ENCODE data around the gene OR1J1. TPM values are rescaled to one million over a fixed set of nuclear protein-coding genes. Genes with fewer than 3 reads are reported as not detected.

Gene OR1J1, protein sequence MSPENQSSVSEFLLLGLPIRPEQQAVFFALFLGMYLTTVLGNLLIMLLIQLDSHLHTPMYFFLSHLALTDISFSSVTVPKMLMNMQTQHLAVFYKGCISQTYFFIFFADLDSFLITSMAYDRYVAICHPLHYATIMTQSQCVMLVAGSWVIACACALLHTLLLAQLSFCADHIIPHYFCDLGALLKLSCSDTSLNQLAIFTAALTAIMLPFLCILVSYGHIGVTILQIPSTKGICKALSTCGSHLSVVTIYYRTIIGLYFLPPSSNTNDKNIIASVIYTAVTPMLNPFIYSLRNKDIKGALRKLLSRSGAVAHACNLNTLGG
- total RNA-seq = not detected

DNA sequence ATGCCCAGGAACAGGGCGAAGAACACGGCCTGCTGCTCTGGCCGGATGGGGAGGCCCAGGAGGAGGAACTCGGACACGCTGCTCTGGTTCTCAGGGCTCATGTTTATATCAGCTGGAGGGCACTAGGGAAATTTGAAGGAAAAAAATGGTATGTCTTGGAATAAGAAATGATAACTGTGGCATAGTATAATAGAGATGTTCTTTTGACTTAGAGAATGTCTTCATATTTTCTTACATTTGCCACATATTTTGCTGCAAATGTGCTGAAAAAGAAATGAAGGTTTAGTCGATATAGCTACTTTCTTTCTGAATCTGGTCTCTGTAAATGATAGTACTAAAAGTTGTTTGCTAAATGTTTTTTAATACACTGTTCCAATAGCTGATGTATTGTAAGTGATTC lies at the start of gene OR1J1:
Gene OR1J1 (minus strand): TSS at position 101 of the 400 bp plus-strand sequence. CDS start 0 bp downstream, at position 101.
- no peak within 1 kb of the TSS for H3K27ac Mint-ChIP-seq
- H3K4me1 Mint-ChIP-seq = no peaks in the 10 kb centered on the region
- ATAC-seq (no peak), DNase-seq (no peak)
- ChIA-PET CTCF (interaction anchor here (1.0 kb wide), 1 partner anchor 12 kb away, joined by 3 read pairs; no protein-coding TSS in a partner anchor), POLR2A (no interaction called here)
- H3K9me3 Mint-ChIP-seq (ENCODE audit: low read depth) = no peaks in the 10 kb centered on the region
- no peaks in the 10 kb centered on the region for H3K36me3 Mint-ChIP-seq (ENCODE audit: low read depth)
- H3K4me3 Mint-ChIP-seq = no peak within 1 kb of the TSS
- intact Hi-C loops (cut with DNase I, micrococcal nuclease) = no loop called here
- H3K27me3 Mint-ChIP-seq = peaks cover 19% of the 10 kb centered on the region

DNA sequence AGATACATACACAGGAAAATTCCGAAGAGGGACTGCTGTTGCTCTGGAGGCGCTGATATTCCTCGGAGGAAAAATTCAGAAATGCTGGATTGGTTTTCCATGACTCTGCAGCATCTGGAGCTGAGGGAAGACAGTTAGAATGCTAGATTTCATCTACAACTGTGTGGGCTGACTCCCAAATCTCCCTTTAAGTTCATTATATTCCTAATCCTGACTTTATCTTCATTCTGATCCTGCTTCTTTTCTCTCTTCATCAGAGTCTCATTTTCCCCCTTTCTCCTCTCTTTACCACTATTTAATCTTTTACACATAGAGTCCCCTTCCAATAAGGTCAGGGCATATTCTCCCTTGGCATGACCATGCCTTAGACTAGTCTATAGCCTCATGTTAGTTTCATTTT lies 49.5 kb upstream of the OR1J1 start, which contains the start of gene OR1N1:
Gene OR1N1 (minus strand): TSS at position 101 of the 400 bp plus-strand sequence. CDS start 0 bp downstream, at position 101.
- Mint-ChIP-seq H3K27me3 (peaks cover 18% of the 10 kb centered on the region), H3K36me3 (ENCODE audit: low read depth) (no peaks in the 10 kb centered on the region), H3K4me3 (no peak within 1 kb of the TSS), H3K9me3 (ENCODE audit: low read depth) (no peaks in the 10 kb centered on the region), H3K4me1 (peaks cover 5% of the 10 kb centered on the region), H3K27ac (no peak within 1 kb of the TSS)
- ATAC-seq (no peak), DNase-seq (no peak)
- ChIA-PET CTCF (no interaction called here), POLR2A (no interaction called here)
- intact Hi-C loops (cut with DNase I, micrococcal nuclease) = no loop called here

DNA sequence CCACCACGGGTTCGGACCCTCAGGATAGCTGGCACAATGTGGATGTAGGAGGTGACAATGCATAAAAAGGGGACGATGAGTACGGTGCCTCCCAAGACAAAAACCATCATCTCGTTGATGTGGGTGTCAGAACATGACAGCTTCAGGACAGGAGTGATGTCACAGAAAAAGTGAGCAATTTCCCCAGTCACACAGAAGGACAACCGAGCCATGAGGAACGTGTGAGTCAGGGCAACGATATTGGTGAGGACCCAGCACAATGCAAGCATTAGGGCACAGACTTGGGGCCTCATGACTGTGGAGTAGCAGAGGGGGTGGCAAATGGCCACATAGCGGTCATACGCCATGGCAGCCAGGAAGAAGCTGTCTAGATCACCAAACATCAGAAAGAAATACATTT lies 48.9 kb upstream of the OR1J1 start:
- DNase-seq (peak; percentile 41), ATAC-seq (peak; percentile 86)
- Mint-ChIP-seq H3K27me3 (peaks cover 18% of the 10 kb centered on the region), H3K27ac (no peak overlapping the region), H3K4me1 (peaks cover 5% of the 10 kb centered on the region), H3K9me3 (ENCODE audit: low read depth) (no peaks in the 10 kb centered on the region), H3K4me3 (no peak overlapping the region), H3K36me3 (ENCODE audit: low read depth) (no peaks in the 10 kb centered on the region)
- POLR2A ChIA-PET = no interaction called here
- CTCF ChIA-PET = no interaction called here
- intact Hi-C loops (cut with DNase I, micrococcal nuclease) = no loop called here

DNA sequence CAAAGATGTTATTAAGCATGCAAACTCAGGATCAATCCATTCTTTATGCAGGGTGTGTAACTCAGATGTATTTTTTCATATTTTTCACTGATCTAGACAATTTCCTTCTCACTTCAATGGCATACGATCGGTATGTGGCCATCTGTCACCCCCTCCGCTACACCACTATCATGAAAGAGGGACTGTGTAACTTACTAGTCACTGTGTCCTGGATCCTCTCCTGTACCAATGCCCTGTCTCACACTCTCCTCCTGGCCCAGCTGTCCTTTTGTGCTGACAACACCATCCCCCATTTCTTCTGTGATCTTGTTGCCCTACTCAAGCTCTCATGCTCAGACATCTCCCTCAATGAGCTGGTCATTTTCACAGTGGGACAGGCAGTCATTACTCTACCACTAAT lies 41.6 kb upstream of the OR1J1 start:
- H3K4me1 Mint-ChIP-seq = no peaks in the 10 kb centered on the region
- intact Hi-C loops (cut with DNase I, micrococcal nuclease) = no loop called here
- POLR2A ChIA-PET = no interaction called here
- peaks cover 14% of the 10 kb centered on the region for H3K27me3 Mint-ChIP-seq
- H3K4me3 Mint-ChIP-seq = no peak overlapping the region
- DNase-seq (no peak), ATAC-seq (no peak)
- H3K27ac Mint-ChIP-seq = no peak overlapping the region
- CTCF ChIA-PET = no interaction called here
- H3K36me3 Mint-ChIP-seq (ENCODE audit: low read depth) = no peaks in the 10 kb centered on the region
- no peaks in the 10 kb centered on the region for H3K9me3 Mint-ChIP-seq (ENCODE audit: low read depth)

DNA sequence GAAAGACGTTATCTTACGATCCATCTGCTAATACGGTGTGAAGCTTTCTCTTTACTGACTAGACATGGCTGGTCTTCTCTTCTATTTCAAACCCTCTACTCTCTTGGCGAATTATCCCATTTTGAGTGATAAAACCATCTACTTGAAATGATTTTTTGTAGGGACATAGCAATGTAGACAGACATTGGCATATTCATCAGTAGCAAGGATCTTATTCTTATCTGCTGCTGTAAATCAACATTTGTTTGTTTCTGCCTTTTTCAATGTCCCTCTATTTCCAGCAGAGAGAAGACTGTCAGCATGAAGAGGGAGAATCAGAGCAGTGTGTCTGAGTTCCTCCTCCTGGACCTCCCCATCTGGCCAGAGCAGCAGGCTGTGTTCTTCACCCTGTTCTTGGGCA lies 41.1 kb upstream of the OR1J1 start, which contains the start of gene OR1J4:
Gene OR1J4 (plus strand): TSS at position 301 of the 400 bp plus-strand sequence. CDS start 0 bp downstream, at position 301.
- no peak for ATAC-seq
- no peak within 1 kb of the TSS for H3K4me3 Mint-ChIP-seq
- intact Hi-C loops (cut with DNase I, micrococcal nuclease) = no loop called here
- no peaks in the 10 kb centered on the region for H3K9me3 Mint-ChIP-seq (ENCODE audit: low read depth)
- peaks cover 14% of the 10 kb centered on the region for H3K27me3 Mint-ChIP-seq
- H3K36me3 Mint-ChIP-seq (ENCODE audit: low read depth) = no peaks in the 10 kb centered on the region
- POLR2A ChIA-PET = no interaction called here
- H3K27ac Mint-ChIP-seq = no peak within 1 kb of the TSS
- no peak for DNase-seq
- CTCF ChIA-PET = no interaction called here
- H3K4me1 Mint-ChIP-seq = no peaks in the 10 kb centered on the region

DNA sequence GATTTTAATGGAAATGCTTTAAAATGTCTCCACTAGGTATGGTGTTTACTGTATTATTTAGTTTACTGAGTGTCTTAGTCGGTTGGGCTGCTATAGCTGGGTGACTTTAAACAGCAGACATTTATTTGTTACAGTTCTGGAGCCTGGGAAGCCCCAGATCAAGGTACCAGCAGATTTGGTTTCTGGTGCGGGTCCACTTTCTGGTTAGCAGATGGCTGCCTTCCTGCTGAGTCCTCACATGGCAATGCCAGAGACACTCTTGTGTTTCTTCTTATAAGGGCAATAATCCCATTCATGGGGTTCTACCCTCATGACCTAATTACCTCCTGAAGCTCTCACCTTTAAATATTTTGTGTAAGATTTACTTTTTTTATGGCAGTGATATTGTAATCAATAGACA lies 40.5 kb upstream of the OR1J1 start:
- H3K27me3 Mint-ChIP-seq = peaks cover 12% of the 10 kb centered on the region
- no peak for DNase-seq
- H3K27ac Mint-ChIP-seq = no peak overlapping the region
- H3K4me1 Mint-ChIP-seq = no peaks in the 10 kb centered on the region
- CTCF ChIA-PET = interaction anchor here (0.5 kb wide), 1 partner anchor 9 kb away, joined by 3 read pairs; no protein-coding TSS in a partner anchor
- intact Hi-C loops (cut with DNase I, micrococcal nuclease) = no loop called here
- POLR2A ChIA-PET = no interaction called here
- ATAC-seq = no peak
- H3K4me3 Mint-ChIP-seq = no peak overlapping the region
- H3K9me3 Mint-ChIP-seq (ENCODE audit: low read depth) = no peaks in the 10 kb centered on the region
- H3K36me3 Mint-ChIP-seq (ENCODE audit: low read depth) = no peaks in the 10 kb centered on the region

DNA sequence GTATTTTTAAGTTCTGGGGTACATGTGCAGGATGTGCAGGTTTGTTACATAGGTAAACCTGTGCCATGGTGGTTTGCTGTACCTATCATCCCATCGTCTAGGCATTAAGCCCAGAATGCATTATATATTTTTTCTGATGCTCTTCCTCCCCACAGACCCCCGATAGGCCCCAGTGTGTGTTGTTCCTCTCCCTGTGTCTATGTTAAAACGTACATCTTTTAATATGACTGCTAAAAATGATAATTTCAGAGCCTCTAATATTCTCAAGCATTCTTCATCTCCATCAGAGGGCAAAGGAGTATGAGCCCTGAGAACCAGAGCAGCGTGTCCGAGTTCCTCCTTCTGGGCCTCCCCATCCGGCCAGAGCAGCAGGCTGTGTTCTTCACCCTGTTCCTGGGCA lies 32.8 kb upstream of the OR1J1 start, which contains the start of gene OR1J2:
Gene OR1J2 (plus strand): TSS at position 301 of the 400 bp plus-strand sequence. CDS start 0 bp downstream, at position 301.
- ATAC-seq = no peak
- ChIA-PET CTCF (no interaction called here), POLR2A (no interaction called here)
- Mint-ChIP-seq H3K27ac (no peak within 1 kb of the TSS), H3K4me3 (no peak within 1 kb of the TSS), H3K4me1 (no peaks in the 10 kb centered on the region), H3K9me3 (ENCODE audit: low read depth) (no peaks in the 10 kb centered on the region), H3K36me3 (ENCODE audit: low read depth) (no peaks in the 10 kb centered on the region), H3K27me3 (peaks cover 17% of the 10 kb centered on the region)
- no peak for DNase-seq
- intact Hi-C loops (cut with DNase I, micrococcal nuclease) = no loop called here

DNA sequence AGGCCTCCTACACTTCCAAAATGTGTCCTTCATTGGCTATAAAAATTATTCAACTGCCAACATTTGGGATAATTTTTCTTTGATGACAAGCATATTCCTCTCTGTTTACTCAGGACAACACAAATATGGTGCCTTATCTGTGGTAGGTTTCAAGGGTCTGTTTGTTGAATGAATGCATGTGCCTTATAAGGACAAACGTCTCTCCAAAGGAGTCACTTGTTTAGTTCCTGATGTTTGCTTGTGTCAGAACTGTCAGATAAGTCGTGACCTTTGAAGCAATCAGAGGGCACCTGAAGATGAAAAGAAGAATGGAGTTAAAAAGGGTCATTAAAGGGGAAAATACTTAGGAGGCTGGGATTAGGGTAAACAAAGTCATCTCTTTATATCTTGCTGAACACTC lies 29.2 kb upstream of the OR1J1 start:
- intact Hi-C loops (cut with DNase I, micrococcal nuclease) = no loop called here
- ChIA-PET POLR2A (no interaction called here), CTCF (no interaction called here)
- Mint-ChIP-seq H3K27ac (no peak overlapping the region), H3K36me3 (ENCODE audit: low read depth) (no peaks in the 10 kb centered on the region), H3K4me1 (no peaks in the 10 kb centered on the region), H3K27me3 (peaks cover 19% of the 10 kb centered on the region), H3K4me3 (no peak overlapping the region), H3K9me3 (ENCODE audit: low read depth) (no peaks in the 10 kb centered on the region)
- no peak for ATAC-seq
- DNase-seq = no peak

DNA sequence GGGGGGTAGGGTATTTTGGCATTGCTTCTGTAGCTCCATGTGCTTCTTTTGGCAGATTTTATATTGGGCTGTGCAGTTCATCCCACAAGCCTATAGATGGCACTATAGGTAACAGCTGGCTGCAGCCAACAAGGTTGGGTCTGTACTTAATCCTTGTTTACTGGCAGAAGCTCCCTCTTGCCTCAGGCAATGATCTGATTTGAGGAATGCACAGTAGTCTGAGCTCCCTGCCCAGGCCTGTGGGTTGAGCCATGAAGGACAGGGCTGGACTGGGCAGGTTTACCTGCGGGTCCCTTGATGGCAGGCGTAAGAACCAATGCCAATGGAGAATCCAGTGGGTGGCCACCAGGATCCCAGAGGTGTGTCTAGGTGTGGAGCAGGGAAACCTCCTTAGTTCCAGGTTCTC lies 21.2 kb upstream of the OR1J1 start:
- intact Hi-C loops (cut with DNase I, micrococcal nuclease) = loop anchor here in 1 of 2 experiments (1.0 kb wide), 1 partner anchor 311 kb away; no protein-coding TSS in a partner anchor
- Mint-ChIP-seq H3K4me1 (no peaks in the 10 kb centered on the region), H3K27me3 (peaks cover 47% of the 10 kb centered on the region), H3K9me3 (ENCODE audit: low read depth) (peaks cover 5% of the 10 kb centered on the region), H3K36me3 (ENCODE audit: low read depth) (no peaks in the 10 kb centered on the region), H3K4me3 (no peak overlapping the region), H3K27ac (no peak overlapping the region)
- CTCF ChIA-PET = interaction anchor here (0.6 to 2.6 kb wide), 21 partner anchors 10 to 1200 kb away, joined by 3 to 13 read pairs (median 4); no protein-coding TSS in a partner anchor
- DNase-seq = peak; percentile 34
- peak; percentile 61 for ATAC-seq
- POLR2A ChIA-PET = no interaction called here

DNA sequence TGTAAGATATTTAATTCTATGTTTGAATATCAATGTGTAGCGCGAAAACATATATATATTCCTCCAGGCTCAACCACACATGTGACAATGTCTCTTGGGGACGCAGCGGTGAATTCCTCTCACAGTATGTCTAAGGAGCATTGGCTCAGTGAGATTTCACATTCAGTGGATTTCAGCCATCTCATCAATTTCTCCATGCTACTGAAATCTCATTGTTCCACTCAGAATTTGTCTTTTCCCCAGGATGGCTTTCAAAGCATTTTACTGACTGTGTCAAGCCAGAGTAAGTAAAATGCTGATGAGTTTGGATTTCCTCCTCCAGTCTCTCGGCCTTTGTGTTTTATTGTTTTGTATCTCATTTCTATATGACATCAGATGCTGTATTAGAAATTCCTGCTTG lies 1.3 kb upstream of the OR1J1 start:
- no peak for DNase-seq
- intact Hi-C loops (cut with DNase I, micrococcal nuclease) = no loop called here
- Mint-ChIP-seq H3K9me3 (ENCODE audit: low read depth) (no peaks in the 10 kb centered on the region), H3K4me3 (no peak overlapping the region), H3K4me1 (no peaks in the 10 kb centered on the region), H3K27me3 (peaks cover 19% of the 10 kb centered on the region), H3K36me3 (ENCODE audit: low read depth) (no peaks in the 10 kb centered on the region), H3K27ac (no peak overlapping the region)
- ChIA-PET POLR2A (no interaction called here), CTCF (interaction anchor here (0.7 to 1.3 kb wide), 2 partner anchors 20 to 206 kb away, joined by 3 to 6 read pairs; no protein-coding TSS in a partner anchor)
- ATAC-seq = no peak

DNA sequence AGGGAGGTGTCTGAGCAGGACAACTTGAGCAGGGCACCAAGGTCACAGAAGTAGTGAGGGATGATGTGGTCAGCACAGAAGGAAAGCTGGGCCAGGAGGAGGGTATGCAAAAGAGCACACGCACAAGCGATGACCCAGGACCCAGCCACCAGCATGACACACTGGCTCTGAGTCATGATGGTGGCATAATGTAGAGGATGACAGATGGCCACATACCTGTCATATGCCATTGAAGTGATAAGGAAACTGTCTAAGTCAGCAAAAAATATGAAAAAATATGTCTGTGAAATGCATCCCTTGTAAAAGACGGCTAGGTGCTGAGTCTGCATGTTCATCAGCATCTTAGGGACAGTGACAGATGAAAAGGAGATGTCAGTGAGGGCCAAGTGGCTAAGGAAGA lies 380 bp downstream of the OR1J1 start:
- intact Hi-C loops (cut with DNase I, micrococcal nuclease) = no loop called here
- DNase-seq (peak; percentile 22), ATAC-seq (peak; percentile 80)
- Mint-ChIP-seq H3K27ac (no peak overlapping the region), H3K9me3 (ENCODE audit: low read depth) (no peaks in the 10 kb centered on the region), H3K4me3 (no peak overlapping the region), H3K4me1 (no peaks in the 10 kb centered on the region), H3K27me3 (peaks cover 17% of the 10 kb centered on the region), H3K36me3 (ENCODE audit: low read depth) (no peaks in the 10 kb centered on the region)
- ChIA-PET POLR2A (no interaction called here), CTCF (interaction anchor here (1.0 kb wide), 1 partner anchor 12 kb away, joined by 3 read pairs; no protein-coding TSS in a partner anchor)

DNA sequence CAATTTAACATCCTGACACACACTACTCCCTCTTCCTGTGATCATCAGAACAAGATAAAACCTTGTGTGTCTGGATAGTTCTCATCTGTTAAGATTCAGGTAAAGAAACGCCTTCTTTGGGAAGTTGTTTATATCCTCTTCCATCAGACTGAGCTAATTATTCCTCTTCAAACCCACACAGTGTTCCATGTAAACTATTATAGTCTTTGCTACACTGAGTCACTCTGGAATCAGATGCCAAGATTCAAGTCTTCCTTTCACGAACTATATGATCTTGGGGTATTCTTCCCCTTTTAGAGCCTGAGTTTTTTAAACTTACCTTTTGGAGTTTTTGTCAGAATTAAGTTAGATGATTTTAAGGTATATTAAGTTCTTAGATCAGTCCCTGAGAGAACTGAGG lies 2.0 kb downstream of the OR1J1 start:
- Mint-ChIP-seq H3K9me3 (ENCODE audit: low read depth) (no peaks in the 10 kb centered on the region), H3K36me3 (ENCODE audit: low read depth) (no peaks in the 10 kb centered on the region), H3K4me1 (no peaks in the 10 kb centered on the region), H3K4me3 (no peak overlapping the region), H3K27ac (no peak overlapping the region), H3K27me3 (peaks cover 14% of the 10 kb centered on the region)
- no peak for ATAC-seq
- ChIA-PET CTCF (interaction anchor here (0.7 to 1.3 kb wide), 4 partner anchors 10 to 48 kb away, joined by 3 read pairs; no protein-coding TSS in a partner anchor), POLR2A (no interaction called here)
- intact Hi-C loops (cut with DNase I, micrococcal nuclease) = no loop called here
- DNase-seq = no peak
